Transverse colon (tissue), 4 donors: Measurements from ENCODE around the gene KIR2DL1.
"Not testable (repeated sequence)": the region's sequence is repeated elsewhere in the genome, so short reads cannot be mapped to it uniquely, and the experiment has no call there.

ENCODE experiments used
- CTCF ChIP-seq, 5 experiments: fragments of 200-600 bp in 3 of 5; fragments of 450-650 bp in 2 of 5; sonication (generic) in 3 of 5; IDR thresholded peaks; 1 replicate in 2 of 5; 2 replicates in 3 of 5; pipeline ENCODE4 v1.5.1; 2016 to 2017; ENCODE audit warnings: antibody characterized with exemption in 5 of 5, inconsistent platforms in 3 of 5, mild to moderate bottlenecking in 2 of 5, moderate library complexity in 1 of 5
- POLR2A ChIP-seq: fragments of 450-650 bp; IDR thresholded peaks from one replicate; pipeline ENCODE4 v1.6.1; 2016; ENCODE audit warnings: antibody characterized with exemption, mild to moderate bottlenecking, moderate library complexity
- POLR2AphosphoS5 ChIP-seq, 3 donors: sonication (generic); formaldehyde crosslinking; IDR thresholded peaks; one replicate each; pipeline ENCODE4 v1.6.1; 2016; ENCODE audit warnings: antibody characterized with exemption in 3 of 3

DNA sequence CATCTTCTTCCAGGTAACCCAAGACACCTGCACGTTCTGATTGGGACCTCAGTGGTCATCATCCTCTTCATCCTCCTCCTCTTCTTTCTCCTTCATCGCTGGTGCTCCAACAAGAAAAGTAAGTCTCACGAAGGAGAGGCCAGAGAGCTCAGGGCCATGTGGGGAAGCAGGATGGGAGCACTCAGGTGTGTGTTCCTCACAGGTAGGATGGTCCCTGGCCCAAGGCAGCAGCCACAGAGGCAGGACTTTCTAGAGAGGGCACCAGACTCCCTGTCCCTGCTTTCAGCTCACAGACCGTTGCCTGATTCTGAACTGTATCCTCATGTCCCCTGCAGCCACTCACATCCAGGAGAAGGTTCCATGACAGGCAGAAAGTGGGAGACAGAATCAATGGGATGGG is 3.1 kb upstream of the KIR2DL1 start:
- not testable (repeated sequence) for TF ChIP-seq CTCF (IDR thresholded peaks at IDR 0.05); POLR2A; POLR2AphosphoS5 (IDR thresholded peaks at IDR 0.05)
